Tibial nerve (tissue), 4 donors: ENCODE measurements around the gene OSCAR. TPM values are rescaled to one million over a fixed set of nuclear protein-coding genes. Genes with fewer than 3 reads are reported as not detected.

Experiments
- DNase-seq, 2 donors: peaks; one replicate each; pipeline ENCODE4 v3.0.0-alpha.2; 2019; ENCODE audit warnings: low spot score in 2 of 2
- H3K27ac ChIP-seq, 4 donors: fragments of 200-600 bp; sonication (generic) in 3 of 4; one replicate each; pipeline ENCODE4 v1.5.1; 2017 to 2019; ENCODE audit warnings: mild to moderate bottlenecking in 1 of 4
- H3K27me3 ChIP-seq, 2 donors: fragments of 200-600 bp; sonication (generic) in 1 of 2; one replicate each; pipeline versions ENCODE4 v1.5.1 to v1.6.0; 2017 to 2019
- H3K36me3 ChIP-seq, 3 donors: fragments of 200-600 bp; sonication (generic); one replicate each; pipeline ENCODE4 v1.5.1; 2018 to 2019
- H3K4me1 ChIP-seq, 4 donors: fragments of 200-600 bp; sonication (generic) in 3 of 4; one replicate each; pipeline ENCODE4 v1.5.1; 2017 to 2019
- H3K4me3 ChIP-seq, 4 donors: fragments of 200-600 bp; sonication (generic) in 3 of 4; one replicate each; pipeline ENCODE4 v1.5.1; 2017 to 2019; ENCODE audit warnings: mild to moderate bottlenecking in 1 of 4, moderate library complexity in 1 of 4
- H3K9me3 ChIP-seq, 4 donors: fragments of 200-600 bp; sonication (generic) in 3 of 4; one replicate each; pipeline ENCODE4 v1.5.1; 2017 to 2019
- EP300 ChIP-seq, 2 donors: sonication (generic); formaldehyde crosslinking; IDR thresholded peaks; one replicate each; pipeline ENCODE4 v1.6.1; 2017; ENCODE audit warnings: antibody characterized with exemption in 2 of 2, mild to moderate bottlenecking in 1 of 2
- POLR2A ChIP-seq, 2 donors: fragments of 450-650 bp; IDR thresholded peaks; one replicate each; pipeline ENCODE4 v1.6.1; 2017; ENCODE audit warnings: antibody characterized with exemption in 2 of 2, mild to moderate bottlenecking in 2 of 2, moderate library complexity in 2 of 2
- WGBS, 2 donors: methylation state at CpG; one replicate each; pipeline ENCODE4 v1.1.5; 2018; 5-methylcytosine and 5-hydroxymethylcytosine counted together
- total RNA-seq, 4 donors: library from RNA; depleted of rRNA; stranded (reverse); fragments of >200 nt; gene quantifications; one replicate each; pipeline ENCODE4 v1.1.0, GENCODE V29; 2016
- TF ChIP-seq, protein P1 (sequence below), 5 experiments: fragments of 200-600 bp in 3 of 5; fragments of 450-650 bp in 2 of 5; sonication (generic) in 3 of 5; IDR thresholded peaks; one replicate each; pipeline ENCODE4 v1.5.1; 2016 to 2019; ENCODE audit warnings: antibody characterized with exemption in 5 of 5, mild to moderate bottlenecking in 3 of 5, moderate library complexity in 2 of 5

Gene OSCAR, protein sequence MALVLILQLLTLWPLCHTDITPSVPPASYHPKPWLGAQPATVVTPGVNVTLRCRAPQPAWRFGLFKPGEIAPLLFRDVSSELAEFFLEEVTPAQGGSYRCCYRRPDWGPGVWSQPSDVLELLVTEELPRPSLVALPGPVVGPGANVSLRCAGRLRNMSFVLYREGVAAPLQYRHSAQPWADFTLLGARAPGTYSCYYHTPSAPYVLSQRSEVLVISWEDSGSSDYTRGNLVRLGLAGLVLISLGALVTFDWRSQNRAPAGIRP
- total RNA-seq, result 1 to 10 TPM in 3 of 4 donors, under 1 TPM in 1; 0.66 to 7.2 (median 1.9) TPM

- Histone ChIP-seq H3K36me3 (peaks cover 0 to 7% (median 0%) of the 10 kb centered on the region in 3 donors), H3K4me1 (peaks cover 0 to 20% (median 12%) of the 10 kb centered on the region in 4 donors), H3K9me3 (no peaks in the 10 kb centered on the region), H3K27me3 (peaks cover 0 to 11% of the 10 kb centered on the region in 2 donors), H3K27ac (peak within 1 kb of the TSS in 1 of 4 donors; percentile 22), H3K4me3 (peak within 1 kb of the TSS in 1 of 4 donors; percentile 18)
- 42 to 49% methylated on average over 5 of the region's 5 CpGs for WGBS, 2 donors
- DNase-seq, result no peak
- TF ChIP-seq, protein P1, sequence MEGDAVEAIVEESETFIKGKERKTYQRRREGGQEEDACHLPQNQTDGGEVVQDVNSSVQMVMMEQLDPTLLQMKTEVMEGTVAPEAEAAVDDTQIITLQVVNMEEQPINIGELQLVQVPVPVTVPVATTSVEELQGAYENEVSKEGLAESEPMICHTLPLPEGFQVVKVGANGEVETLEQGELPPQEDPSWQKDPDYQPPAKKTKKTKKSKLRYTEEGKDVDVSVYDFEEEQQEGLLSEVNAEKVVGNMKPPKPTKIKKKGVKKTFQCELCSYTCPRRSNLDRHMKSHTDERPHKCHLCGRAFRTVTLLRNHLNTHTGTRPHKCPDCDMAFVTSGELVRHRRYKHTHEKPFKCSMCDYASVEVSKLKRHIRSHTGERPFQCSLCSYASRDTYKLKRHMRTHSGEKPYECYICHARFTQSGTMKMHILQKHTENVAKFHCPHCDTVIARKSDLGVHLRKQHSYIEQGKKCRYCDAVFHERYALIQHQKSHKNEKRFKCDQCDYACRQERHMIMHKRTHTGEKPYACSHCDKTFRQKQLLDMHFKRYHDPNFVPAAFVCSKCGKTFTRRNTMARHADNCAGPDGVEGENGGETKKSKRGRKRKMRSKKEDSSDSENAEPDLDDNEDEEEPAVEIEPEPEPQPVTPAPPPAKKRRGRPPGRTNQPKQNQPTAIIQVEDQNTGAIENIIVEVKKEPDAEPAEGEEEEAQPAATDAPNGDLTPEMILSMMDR (IDR thresholded peaks at IDR 0.05), result no peak
- TF ChIP-seq POLR2A (IDR thresholded peaks at IDR 0.05) (no peak), EP300 (IDR thresholded peaks at IDR 0.05) (no peak)
Observed at GRCh38 chr19:54100561-54100960, at the start of gene OSCAR. Gene OSCAR, minus strand, starts transcription at chr19:54100803. Its CDS starts 11 bp downstream, at chr19:54100792.

DNA sequence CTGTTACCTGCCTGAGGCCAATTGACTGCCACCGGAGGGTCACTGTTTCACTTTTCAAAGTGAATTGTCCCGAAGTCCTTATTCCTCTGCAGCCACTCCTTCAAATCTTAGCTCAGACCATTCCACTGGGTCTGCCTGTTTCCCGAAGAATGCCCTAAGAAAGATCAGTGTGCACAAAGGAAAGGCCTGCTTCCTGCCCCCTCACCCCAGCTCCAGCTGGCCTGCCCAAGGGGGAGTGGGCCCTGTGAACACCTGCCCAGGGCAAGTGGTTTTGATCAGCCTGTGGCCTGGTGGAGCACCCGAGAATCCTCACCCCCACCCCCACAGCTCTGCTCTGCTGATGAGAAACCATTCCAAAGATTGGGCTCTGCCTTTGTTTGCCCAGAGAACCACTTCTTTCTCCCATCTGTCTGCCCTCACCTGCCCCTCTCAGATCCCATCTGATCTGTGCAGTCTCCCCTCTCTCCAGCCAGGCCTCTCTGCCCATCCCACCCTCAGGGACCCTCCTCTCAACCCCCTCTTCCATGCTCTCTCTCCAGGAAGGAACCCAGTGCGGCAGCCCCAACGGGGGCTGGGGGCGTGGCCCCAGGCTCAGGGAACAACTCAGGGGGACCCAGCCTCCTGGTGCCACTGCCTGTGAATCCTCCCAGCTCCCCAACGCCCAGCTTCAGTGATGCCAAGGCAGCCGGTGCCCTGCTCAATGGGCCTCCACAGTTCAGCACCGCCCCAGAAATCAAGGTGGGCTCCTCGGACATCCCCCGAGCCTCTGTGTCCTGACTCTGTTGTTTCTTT lies 48.6 kb upstream of the OSCAR start:
- Histone ChIP-seq H3K4me1 (peaks cover 0 to 15% (median 0%) of the 10 kb centered on the region in 4 donors), H3K27me3 (no peaks in the 10 kb centered on the region), H3K36me3 (peaks cover 7 to 100% (median 66%) of the 10 kb centered on the region in 3 donors), H3K4me3 (no peak overlapping the region), H3K9me3 (no peaks in the 10 kb centered on the region), H3K27ac (no peak overlapping the region)
- WGBS, 2 donors, result 87 to 88% methylated on average over 12 of the region's 12 CpGs
- TF ChIP-seq, protein P1 (IDR thresholded peaks at IDR 0.05), result no peak
- TF ChIP-seq EP300 (IDR thresholded peaks at IDR 0.05) (no peak), POLR2A (IDR thresholded peaks at IDR 0.05) (no peak)
- no peak for DNase-seq

GRCh38 chr19:54148158-54148557 lies 47.6 kb upstream of the OSCAR start:
- peaks cover 7 to 100% (median 68%) of the 10 kb centered on the region in 3 donors for H3K36me3 ChIP-seq
- peaks cover 0 to 11% (median 0%) of the 10 kb centered on the region in 4 donors for H3K4me1 ChIP-seq
- H3K27me3 ChIP-seq, result no peaks in the 10 kb centered on the region
- no peak overlapping the region for H3K4me3 ChIP-seq
- H3K9me3 ChIP-seq, result no peaks in the 10 kb centered on the region
- TF ChIP-seq EP300 (IDR thresholded peaks at IDR 0.05), result no peak
- TF ChIP-seq, protein P1 (IDR thresholded peaks at IDR 0.05), result no peak
- no peak for TF ChIP-seq POLR2A (IDR thresholded peaks at IDR 0.05)
- no peak for DNase-seq
- 67 to 84% methylated on average over 11 to 12 of the region's 19 CpGs for WGBS, 2 donors
- H3K27ac ChIP-seq, result peak overlapping the region in 1 of 4 donors; percentile 11

GRCh38 chr19:54147676-54148075 lies 47.1 kb upstream of the OSCAR start:
- peak overlapping the region in 1 of 4 donors; percentile 11 for H3K27ac ChIP-seq
- no peak for DNase-seq
- H3K4me3 ChIP-seq, result no peak overlapping the region
- 65 to 85% methylated on average over 3 of the region's 3 CpGs for WGBS, 2 donors
- TF ChIP-seq POLR2A (IDR thresholded peaks at IDR 0.05), result no peak
- TF ChIP-seq, protein P1 (IDR thresholded peaks at IDR 0.05), result no peak
- TF ChIP-seq EP300 (IDR thresholded peaks at IDR 0.05), result no peak
- H3K9me3 ChIP-seq, result no peaks in the 10 kb centered on the region
- H3K4me1 ChIP-seq, result peaks cover 0 to 6% (median 0%) of the 10 kb centered on the region in 4 donors
- H3K27me3 ChIP-seq, result no peaks in the 10 kb centered on the region
- peaks cover 11 to 100% (median 68%) of the 10 kb centered on the region in 3 donors for H3K36me3 ChIP-seq
